AG09319 (cell line): ENCODE results near the gene EDEM3.

Experiments used
- DNase-seq: peaks from one replicate; pipeline ENCODE4 v3.0.0-alpha.2; 2010; ENCODE audit warnings: low read depth; ENCODE audit errors: extremely low read depth
- CTCF ChIP-seq: IDR thresholded peaks from 2 replicates; pipeline ENCODE4 v1.5.1; 2011; ENCODE audit warnings: low read depth, mild to moderate bottlenecking, inconsistent platforms, low read length, moderate library complexity

The EDEM3 gene

GRCh38 chr1:184739070-184739469 lies 15.6 kb downstream of the EDEM3 start:
- no peak for DNase-seq
- TF ChIP-seq CTCF: no peak

DNA sequence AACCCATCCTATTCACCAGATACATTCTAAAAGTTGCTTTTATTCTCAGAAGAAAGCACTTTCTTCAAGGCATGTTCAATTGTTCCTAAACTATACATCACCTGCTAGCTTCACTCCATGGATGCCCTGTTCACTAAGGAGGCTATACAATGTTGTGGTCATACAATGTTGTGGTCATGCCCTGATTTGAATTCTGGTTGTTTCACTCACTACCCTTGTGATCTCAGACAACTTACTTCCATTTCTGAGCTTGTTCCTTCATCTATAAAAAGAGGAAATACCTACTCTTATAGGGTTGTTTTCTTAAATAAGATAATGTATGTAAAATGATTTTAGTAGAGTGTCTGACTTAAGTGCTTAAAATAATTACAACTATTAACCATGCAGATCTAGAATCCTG lies 19.7 kb downstream of the EDEM3 start:
- DNase-seq: no peak
- no peak for TF ChIP-seq CTCF

DNA sequence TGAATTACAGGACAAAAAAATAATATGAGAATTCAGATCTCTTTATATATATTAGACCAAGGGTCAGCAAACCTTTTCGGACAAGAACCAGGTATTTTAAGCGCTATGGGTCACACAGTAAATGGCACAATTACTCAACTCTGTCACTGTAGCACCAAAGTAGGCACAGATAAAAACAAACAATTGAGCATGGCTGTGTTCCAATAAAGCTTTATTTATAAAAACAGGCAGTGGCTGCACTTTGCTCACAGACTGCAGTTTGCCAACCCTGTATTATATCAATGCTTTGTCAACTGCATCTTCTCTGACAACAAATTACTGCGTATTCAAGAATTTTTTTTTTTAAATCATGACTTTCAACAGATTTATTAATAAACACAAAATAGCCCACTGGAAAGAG lies 29.8 kb downstream of the EDEM3 start:
- no peak for TF ChIP-seq CTCF
- no peak for DNase-seq

DNA sequence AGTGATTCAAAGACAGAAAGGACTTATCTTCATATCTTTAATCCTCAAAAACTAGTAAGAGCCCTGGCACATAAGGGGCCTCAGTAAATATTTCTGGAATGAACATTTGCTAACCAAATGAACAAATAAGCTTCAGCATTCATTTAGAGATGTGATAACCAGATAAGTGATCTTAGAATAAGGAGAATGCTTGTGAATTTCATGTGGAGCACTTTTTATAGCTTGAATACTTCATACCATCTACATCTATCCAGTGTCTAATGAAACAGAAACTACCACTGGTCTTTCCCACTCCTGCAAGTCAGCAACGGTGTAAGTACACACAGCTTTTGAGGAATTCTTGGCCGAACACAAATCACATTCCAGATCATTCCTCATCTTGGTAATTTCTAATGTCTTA lies 38.5 kb downstream of the EDEM3 start:
- no peak for TF ChIP-seq CTCF
- DNase-seq: no peak

DNA sequence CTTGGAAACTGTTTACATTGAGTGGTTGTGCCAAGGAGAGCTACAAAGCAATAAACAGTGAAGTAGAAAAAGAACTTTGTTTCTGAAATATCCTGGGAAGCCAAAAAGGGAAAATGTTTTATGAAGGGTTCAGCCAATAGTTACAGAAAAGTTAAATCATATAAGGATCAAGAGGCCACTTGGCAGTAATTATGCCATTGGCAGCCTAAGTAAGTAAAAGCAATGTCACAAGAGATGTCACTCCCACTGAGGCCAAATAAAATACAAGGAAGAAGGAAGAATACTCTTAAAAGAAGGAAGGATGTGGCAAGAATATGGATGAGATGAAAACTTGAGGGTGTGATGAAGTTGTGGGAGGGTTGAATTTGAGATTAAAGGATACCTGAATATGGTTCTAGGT lies 45.2 kb downstream of the EDEM3 start:
- DNase-seq: no peak
- no peak for TF ChIP-seq CTCF

GRCh38 chr1:184708084-184708676 lies 46.5 kb downstream of the EDEM3 start:
- no peak for DNase-seq
- no peak for TF ChIP-seq CTCF

- TF ChIP-seq CTCF: no peak
- DNase-seq: no peak
Measured at GRCh38 chr1:184705271-184705670, 49.4 kb downstream of the EDEM3 start.
